LNCAP (cell line): ENCODE data around the gene GNG2.

Experiments used
- TF ChIP-seq, protein P1 (sequence below): fragments of 450-650 bp; IDR thresholded peaks from 2 replicates; pipeline ENCODE4 v1.5.1; 2017; ENCODE audit warnings: mild to moderate bottlenecking

The GNG2 gene

DNA sequence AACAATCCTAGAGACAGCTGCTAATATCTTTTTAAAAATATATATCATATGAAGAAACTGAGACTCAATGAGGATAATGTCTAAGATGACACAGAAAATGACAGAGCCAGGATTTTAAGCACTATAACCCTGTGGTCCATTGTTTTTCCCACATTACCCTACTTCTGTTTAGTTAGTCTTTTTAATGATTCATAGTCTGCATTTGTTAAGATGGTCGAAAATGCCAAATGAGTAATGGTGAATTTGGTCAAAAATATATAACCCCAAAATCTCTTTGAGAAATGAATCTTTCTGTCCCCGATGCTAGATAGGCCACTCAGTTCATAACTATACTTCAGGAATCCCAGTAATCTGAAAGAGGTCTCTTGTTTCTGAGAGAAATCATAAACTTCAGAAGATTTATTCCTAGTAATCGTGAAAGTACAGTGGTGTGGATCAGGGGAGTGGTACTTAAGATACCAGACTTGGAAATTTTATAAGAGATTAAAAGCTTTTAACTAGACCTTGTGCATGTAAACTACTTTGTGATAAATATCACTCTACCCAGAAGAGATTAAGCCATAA is 139.7 kb downstream of the GNG2 start:
- TF ChIP-seq, protein P1, sequence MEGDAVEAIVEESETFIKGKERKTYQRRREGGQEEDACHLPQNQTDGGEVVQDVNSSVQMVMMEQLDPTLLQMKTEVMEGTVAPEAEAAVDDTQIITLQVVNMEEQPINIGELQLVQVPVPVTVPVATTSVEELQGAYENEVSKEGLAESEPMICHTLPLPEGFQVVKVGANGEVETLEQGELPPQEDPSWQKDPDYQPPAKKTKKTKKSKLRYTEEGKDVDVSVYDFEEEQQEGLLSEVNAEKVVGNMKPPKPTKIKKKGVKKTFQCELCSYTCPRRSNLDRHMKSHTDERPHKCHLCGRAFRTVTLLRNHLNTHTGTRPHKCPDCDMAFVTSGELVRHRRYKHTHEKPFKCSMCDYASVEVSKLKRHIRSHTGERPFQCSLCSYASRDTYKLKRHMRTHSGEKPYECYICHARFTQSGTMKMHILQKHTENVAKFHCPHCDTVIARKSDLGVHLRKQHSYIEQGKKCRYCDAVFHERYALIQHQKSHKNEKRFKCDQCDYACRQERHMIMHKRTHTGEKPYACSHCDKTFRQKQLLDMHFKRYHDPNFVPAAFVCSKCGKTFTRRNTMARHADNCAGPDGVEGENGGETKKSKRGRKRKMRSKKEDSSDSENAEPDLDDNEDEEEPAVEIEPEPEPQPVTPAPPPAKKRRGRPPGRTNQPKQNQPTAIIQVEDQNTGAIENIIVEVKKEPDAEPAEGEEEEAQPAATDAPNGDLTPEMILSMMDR, result no peak

DNA sequence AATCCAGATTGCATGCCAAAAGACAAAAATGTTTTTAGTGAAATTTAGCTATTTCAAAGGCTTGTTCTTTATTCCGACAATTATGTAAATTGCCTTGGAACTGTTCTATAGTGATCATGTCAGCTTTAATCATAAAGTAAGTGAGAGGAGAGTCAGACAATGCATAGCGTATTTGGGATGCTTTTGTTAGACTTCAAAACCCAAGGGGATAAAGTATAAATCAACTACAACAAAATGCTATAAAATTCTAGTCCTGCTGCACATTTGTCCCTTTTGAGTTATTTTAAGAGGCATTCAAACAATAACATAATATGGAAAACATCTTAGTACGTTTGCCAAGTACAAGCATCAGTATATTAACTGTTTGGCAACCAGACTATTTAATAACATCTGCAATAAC is 140.3 kb downstream of the GNG2 start:
- TF ChIP-seq, protein P1, result no peak

DNA sequence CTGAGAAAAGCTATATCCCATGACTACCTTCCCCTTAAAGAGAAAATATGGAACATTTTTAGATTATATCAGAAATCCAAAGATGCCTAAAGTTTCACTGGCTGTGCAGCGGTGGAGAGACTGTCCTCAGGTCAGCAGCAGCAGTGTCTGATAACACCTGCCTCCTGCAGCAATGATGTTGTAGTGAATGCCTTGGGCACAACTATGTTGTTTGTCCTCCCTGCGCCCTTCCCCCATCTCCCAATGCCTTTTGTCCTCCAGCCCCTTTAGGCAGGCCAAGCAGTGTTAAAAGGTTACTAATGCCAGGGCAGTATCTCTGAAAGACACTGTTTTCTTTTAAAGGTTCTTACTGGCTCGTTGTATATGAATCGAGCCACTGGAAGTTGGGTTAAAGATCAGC is 142.1 kb downstream of the GNG2 start:
- TF ChIP-seq, protein P1, result no peak

DNA sequence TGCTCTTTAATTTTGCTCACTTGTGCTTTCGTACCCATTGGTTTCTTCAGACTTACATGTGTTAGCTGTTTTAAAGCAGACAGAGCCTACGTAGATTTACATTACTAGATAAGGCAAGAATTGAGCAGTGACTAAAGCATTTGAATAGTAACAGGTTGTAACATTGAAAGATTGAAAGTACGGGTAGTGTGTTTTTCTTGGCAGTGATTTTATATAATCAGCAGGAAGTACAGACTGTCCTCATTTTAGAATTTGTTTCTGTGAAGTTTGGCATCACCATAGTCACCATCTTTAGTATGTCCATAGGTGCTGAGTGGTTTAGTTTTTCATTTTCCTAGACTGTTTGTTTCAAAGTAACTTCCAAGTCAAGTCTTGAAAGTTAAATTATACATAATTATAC is 142.9 kb downstream of the GNG2 start:
- TF ChIP-seq, protein P1, result no peak

DNA sequence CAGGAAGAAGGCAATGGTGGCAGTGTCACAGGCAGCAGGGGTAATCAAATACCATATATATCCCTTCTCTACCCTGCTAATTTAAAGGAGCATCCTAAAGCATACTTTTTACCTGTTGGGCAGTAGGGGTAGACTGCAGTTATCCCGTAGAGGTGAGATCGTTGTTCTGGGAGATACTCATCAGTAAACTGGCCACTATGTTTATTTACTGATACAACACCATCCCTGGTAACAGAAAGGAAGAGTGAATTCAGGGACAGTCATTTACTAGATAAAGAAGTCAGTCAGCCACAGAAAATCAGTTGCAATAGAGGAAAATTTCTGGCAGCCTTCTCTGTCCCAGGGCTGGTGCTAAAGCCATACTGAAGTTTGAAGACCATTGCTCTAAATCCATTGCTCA is 145.2 kb downstream of the GNG2 start:
- TF ChIP-seq, protein P1, result no peak

DNA sequence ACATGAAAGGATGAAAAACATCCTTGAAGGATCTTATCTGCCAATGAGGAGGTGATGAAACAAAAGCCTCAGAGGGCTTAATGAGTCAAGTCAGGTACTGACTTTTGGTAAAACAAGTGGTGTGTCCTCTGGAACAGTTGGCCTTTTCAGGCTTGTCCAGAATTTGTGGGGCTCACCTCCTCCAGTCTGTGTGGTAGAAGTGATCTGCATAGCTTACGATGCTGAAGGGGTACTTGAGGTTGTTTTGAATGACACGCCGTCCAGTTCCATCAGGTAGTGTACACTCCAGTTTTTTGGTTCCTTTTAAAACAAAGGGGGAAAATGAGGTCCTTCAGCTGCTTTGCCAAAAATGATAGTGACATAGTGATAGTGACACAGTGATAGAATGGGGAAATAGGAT is 145.9 kb downstream of the GNG2 start:
- TF ChIP-seq, protein P1, result no peak

DNA sequence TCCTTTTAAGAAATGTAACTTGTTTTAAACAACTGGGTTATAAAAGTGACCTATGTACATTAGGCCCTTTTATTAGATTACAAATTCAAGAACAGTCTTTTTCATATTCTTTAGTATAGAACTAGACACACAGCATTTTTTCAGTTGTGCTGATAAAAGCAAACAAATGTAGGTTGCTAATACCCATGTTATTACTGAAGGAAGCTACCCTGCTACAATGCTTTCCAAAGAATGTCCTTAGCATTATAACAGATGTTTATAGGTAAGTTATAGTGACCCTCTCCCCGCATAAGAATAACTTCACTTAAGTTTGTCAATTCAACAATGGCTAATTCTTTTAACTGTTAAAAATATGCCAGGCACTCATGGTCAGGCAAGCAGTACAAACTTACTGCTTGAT is 146.8 kb downstream of the GNG2 start:
- TF ChIP-seq, protein P1, result no peak

DNA sequence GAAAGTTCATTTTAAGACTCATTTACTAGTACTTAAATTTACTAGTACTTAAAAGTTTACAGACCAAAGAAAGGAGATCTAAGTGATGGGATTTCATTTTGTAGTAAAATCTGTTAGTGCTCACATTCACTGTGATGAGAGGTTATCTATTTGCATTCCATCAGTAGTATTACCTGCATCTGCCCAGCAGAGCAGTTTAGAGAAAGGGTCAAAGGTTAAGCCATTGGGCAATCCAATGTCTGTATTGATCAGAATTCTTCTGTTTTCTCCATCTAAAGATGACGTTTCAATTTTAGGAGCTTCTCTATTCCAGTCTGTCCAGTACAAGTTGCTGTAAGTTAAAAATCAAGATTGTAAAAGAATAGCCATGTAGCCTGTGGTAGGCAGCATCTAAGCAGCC is 147.2 kb downstream of the GNG2 start:
- TF ChIP-seq, protein P1, result no peak
